Body of pancreas (tissue), 4 donors: ENCODE results near the gene MMP19.

Experiments
- POLR2A ChIP-seq, 3 donors: fragments of 450-650 bp; IDR thresholded peaks; one replicate each; pipeline ENCODE4 v1.6.1; 2016; ENCODE audit warnings: antibody characterized with exemption in 3 of 3, mild to moderate bottlenecking in 2 of 3
- TF ChIP-seq, protein P1 (sequence below), 7 experiments: fragments of 450-650 bp in 4 of 7; fragments of 200-600 bp in 3 of 7; sonication (generic) in 3 of 7; IDR thresholded peaks; one replicate each; pipeline ENCODE4 v1.5.1; 2016 to 2019; ENCODE audit warnings: antibody characterized with exemption in 7 of 7

GRCh38 chr12:55865327-55865726 is 22.6 kb upstream of the MMP19 start:
- no peak for TF ChIP-seq POLR2A (IDR thresholded peaks at IDR 0.05)
- TF ChIP-seq, protein P1, sequence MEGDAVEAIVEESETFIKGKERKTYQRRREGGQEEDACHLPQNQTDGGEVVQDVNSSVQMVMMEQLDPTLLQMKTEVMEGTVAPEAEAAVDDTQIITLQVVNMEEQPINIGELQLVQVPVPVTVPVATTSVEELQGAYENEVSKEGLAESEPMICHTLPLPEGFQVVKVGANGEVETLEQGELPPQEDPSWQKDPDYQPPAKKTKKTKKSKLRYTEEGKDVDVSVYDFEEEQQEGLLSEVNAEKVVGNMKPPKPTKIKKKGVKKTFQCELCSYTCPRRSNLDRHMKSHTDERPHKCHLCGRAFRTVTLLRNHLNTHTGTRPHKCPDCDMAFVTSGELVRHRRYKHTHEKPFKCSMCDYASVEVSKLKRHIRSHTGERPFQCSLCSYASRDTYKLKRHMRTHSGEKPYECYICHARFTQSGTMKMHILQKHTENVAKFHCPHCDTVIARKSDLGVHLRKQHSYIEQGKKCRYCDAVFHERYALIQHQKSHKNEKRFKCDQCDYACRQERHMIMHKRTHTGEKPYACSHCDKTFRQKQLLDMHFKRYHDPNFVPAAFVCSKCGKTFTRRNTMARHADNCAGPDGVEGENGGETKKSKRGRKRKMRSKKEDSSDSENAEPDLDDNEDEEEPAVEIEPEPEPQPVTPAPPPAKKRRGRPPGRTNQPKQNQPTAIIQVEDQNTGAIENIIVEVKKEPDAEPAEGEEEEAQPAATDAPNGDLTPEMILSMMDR (IDR thresholded peaks at IDR 0.05): no peak
